ENCODE results near the gene RAB26.
A peak's percentile ranks its signal among the peaks of the same experiment; 100 is the strongest.
"Not testable (repeated sequence)": the region's sequence is repeated elsewhere in the genome, so short reads cannot be mapped to it uniquely, and the experiment has no call there.

DNA sequence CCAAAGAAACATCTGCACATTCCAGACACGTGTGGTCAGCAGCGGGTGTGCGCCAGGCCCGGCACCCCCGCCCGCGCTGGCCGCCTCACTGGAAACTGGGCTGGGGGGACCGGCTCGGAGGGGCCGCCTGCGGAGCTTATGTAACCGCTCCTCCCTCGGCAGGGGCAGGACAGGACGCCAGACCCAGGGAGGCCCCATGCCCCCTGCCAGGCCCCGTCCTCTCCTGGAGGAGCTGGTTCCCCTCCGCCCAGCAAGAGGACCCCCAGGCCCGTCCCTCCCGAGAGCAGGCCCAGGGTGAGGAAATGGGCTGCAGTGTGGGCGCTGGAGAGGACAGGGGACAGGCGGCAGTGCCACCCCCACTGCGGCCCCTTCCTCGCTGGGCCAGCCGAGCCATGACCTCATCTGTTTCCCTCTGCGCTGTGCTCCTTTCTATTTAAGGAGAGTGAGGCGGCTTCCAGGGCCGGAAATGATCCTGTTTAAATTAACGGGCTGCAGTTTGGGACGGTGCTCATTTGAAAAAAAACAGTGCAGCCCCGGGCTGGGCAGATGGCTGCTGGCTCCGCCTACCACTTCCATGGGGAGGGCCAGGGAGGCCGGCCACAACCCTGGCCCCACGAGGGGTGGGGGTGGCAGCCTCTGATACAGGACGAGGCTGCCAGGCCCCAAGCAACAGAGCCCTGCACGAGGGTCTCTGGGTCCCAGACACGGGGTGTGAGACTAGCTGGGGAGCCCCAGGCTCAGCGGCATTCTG, 23.6 kb upstream of the RAB26 start:
- TF ChIP-seq, protein P1, sequence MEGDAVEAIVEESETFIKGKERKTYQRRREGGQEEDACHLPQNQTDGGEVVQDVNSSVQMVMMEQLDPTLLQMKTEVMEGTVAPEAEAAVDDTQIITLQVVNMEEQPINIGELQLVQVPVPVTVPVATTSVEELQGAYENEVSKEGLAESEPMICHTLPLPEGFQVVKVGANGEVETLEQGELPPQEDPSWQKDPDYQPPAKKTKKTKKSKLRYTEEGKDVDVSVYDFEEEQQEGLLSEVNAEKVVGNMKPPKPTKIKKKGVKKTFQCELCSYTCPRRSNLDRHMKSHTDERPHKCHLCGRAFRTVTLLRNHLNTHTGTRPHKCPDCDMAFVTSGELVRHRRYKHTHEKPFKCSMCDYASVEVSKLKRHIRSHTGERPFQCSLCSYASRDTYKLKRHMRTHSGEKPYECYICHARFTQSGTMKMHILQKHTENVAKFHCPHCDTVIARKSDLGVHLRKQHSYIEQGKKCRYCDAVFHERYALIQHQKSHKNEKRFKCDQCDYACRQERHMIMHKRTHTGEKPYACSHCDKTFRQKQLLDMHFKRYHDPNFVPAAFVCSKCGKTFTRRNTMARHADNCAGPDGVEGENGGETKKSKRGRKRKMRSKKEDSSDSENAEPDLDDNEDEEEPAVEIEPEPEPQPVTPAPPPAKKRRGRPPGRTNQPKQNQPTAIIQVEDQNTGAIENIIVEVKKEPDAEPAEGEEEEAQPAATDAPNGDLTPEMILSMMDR (IDR thresholded peaks at IDR 0.05): not testable (repeated sequence)
- peak; percentile 33 to 82 for TF ChIP-seq POLR2AphosphoS5 (IDR thresholded peaks at IDR 0.05; ENCODE audit: insufficient read depth in 1 of 2, low read depth in 1 of 2)
- TF ChIP-seq POLR2A (IDR thresholded peaks at IDR 0.05): not testable (repeated sequence)

Data from vagina (tissue), 2 donors.